ENCODE data around the gene NPIPB2. TPM values are rescaled to one million over a fixed set of nuclear protein-coding genes. Genes with fewer than 3 reads are reported as not detected.

The NPIPB2 gene
- total and polyA plus RNA-seq, 2 of the 13 experiments (the other 11 are each of a cell fraction or from before 2014, with no cell fraction given), result 1.8 to 4.1 TPM

- peak; percentile 69 for TF ChIP-seq YEATS4 (CRISPR knock-in tag; IDR thresholded peaks at IDR 0.05; ENCODE audit: borderline replicate concordance)
- peak; percentile 57; the same call in 1 of the 2 replicates for TF ChIP-seq ZNF646 (CRISPR knock-in tag; IDR thresholded peaks at IDR 0.05)
- TF ChIP-seq AFF4 (CRISPR knock-in tag; IDR thresholded peaks at IDR 0.05), result peak; percentile 44
- TF ChIP-seq ELF1 (CRISPR knock-in tag; IDR thresholded peaks at IDR 0.05), result peak; percentile 100
- TF ChIP-seq SCMH1 (CRISPR knock-in tag; IDR thresholded peaks at IDR 0.05; ENCODE audit: borderline replicate concordance), result no peak
- TF ChIP-seq ZNF639 (CRISPR knock-in tag; conservative IDR thresholded peaks at IDR 0.05), result peak; percentile 96
- TF ChIP-seq ZFP36L2 (CRISPR knock-in tag; IDR thresholded peaks at IDR 0.05), result no peak; the same call in 1 of the 2 replicates
- TF ChIP-seq PREB (CRISPR knock-in tag; IDR thresholded peaks at IDR 0.05), result no peak
- peak; percentile 7; the same call in 1 of the 2 replicates for TF ChIP-seq PHF21A (CRISPR knock-in tag; IDR thresholded peaks at IDR 0.05)
- 0 out of 2 replicates have a peak, but pooled peaks have one; percentile 84 for TF ChIP-seq KLF11 (CRISPR knock-in tag; IDR thresholded peaks at IDR 0.05)
- peak; percentile 75 for TF ChIP-seq TOPORS (CRISPR knock-in tag; IDR thresholded peaks at IDR 0.05)
- peak; percentile 35 for TF ChIP-seq ZNF7 (CRISPR knock-in tag; IDR thresholded peaks at IDR 0.05)
- TF ChIP-seq UBTF (CRISPR knock-in tag; IDR thresholded peaks at IDR 0.05), result peak; percentile 89
These were observed 26.0 kb downstream of the NPIPB2 start, which contains the start of gene GSPT1 (continued) for GRCh38 chr16:11915644-11916523.
